ENCODE measurements around the gene ERP27. TPM values are rescaled to one million over a fixed set of nuclear protein-coding genes. Genes with fewer than 3 reads are reported as not detected.

The ERP27 gene
- polyA plus RNA-seq, 2 of the 4 experiments (the other 2 are of a cell fraction), result 0.09 to 0.28 TPM

- FAIRE-seq (no peak), DNase-seq (ENCODE audit: low read depth in 1 of 2, low spot score in 1 of 2) (no peak), ATAC-seq (no peak)
- CTCF ChIA-PET, result no interaction called here
- POLR2A ChIA-PET, result no interaction called here
- WGBS (ENCODE audit: missing lambda C conversion rate), result 40% methylated on average over 1 of the region's 1 CpG
- Histone ChIP-seq H3K4me2 (no peak overlapping the region), H3K4me1 (no peaks in the 10 kb centered on the region), H3K27ac (no peak overlapping the region), H3K4me3 (no peak overlapping the region), H3K9me3 (no peaks in the 10 kb centered on the region)
- no peak for TF ChIP-seq ELK1 (IDR thresholded peaks at IDR 0.05; ENCODE audit: low read depth, low read length)
Observed at GRCh38 chr12:14907953-14908352, 30.4 kb downstream of the ERP27 start.

GRCh38 chr12:14906114-14906513, 32.2 kb downstream of the ERP27 start:
- H3K4me1 ChIP-seq, result no peaks in the 10 kb centered on the region
- ChIA-PET CTCF (no interaction called here), POLR2A (no interaction called here)
- TF ChIP-seq MYC (IDR thresholded peaks at IDR 0.05; ENCODE audit: borderline replicate concordance, low read length), result no peak
- TF ChIP-seq BHLHE40 (IDR thresholded peaks at IDR 0.05; ENCODE audit: low read depth, low read length), result no peak
- TF ChIP-seq POLR2A (IDR thresholded peaks at IDR 0.05; ENCODE audit: low read length), result no peak
- no peak for TF ChIP-seq GATA3 (IDR thresholded peaks at IDR 0.05; ENCODE audit: borderline replicate concordance)
- TF ChIP-seq SREBF2 (IDR thresholded peaks at IDR 0.05), result no peak
- TF ChIP-seq ZFP36 (IDR thresholded peaks at IDR 0.05; ENCODE audit: borderline replicate concordance, partially characterized antibody), result no peak
- no peak for TF ChIP-seq BCL3 (IDR thresholded peaks at IDR 0.05)
- TF ChIP-seq MAFK (IDR thresholded peaks at IDR 0.05; ENCODE audit: partially characterized antibody), result no peak
- no peak for TF ChIP-seq EHMT2 (IDR thresholded peaks at IDR 0.05; ENCODE audit: low read depth)
- no peak for TF ChIP-seq RARB (CRISPR knock-in tag; IDR thresholded peaks at IDR 0.05)
- TF ChIP-seq CBX8 (IDR thresholded peaks at IDR 0.05), result no peak
- TF ChIP-seq HOXA7 (CRISPR knock-in tag; IDR thresholded peaks at IDR 0.05), result no peak
- TF ChIP-seq NR3C1 (IDR thresholded peaks at IDR 0.05), result no peak
- TF ChIP-seq CHD2 (IDR thresholded peaks at IDR 0.05; ENCODE audit: low read length, partially characterized antibody), result no peak
- no peak for TF ChIP-seq HMGXB4 (CRISPR knock-in tag; IDR thresholded peaks at IDR 0.05; ENCODE audit: borderline replicate concordance)
- TF ChIP-seq ZNF302 (CRISPR knock-in tag; IDR thresholded peaks at IDR 0.05), result no peak
- no peak for TF ChIP-seq E2F6 (IDR thresholded peaks at IDR 0.05; ENCODE audit: borderline replicate concordance, low read depth)
- TF ChIP-seq NFE2L2 (conservative IDR thresholded peaks at IDR 0.05; ENCODE audit: low read length), result no peak
- ATAC-seq, result no peak
- no peak overlapping the region for H3K4me3 ChIP-seq
- no peak for DNase-seq (ENCODE audit: low read depth in 1 of 2, low spot score in 1 of 2)
- H3K4me2 ChIP-seq, result no peak overlapping the region
- no peak overlapping the region for H3K27ac ChIP-seq
- no peak for FAIRE-seq
- WGBS (ENCODE audit: missing lambda C conversion rate), result 54% methylated on average over 5 of the region's 5 CpGs
- H3K9me3 ChIP-seq, result no peaks in the 10 kb centered on the region

GRCh38 chr12:14905269-14906004, 32.9 kb downstream of the ERP27 start:
- 83% methylated on average over 5 of the region's 5 CpGs for WGBS (ENCODE audit: missing lambda C conversion rate)
- no peaks in the 10 kb centered on the region for H3K9me3 ChIP-seq
- no peak overlapping the region for H3K27ac ChIP-seq
- TF ChIP-seq NFE2L2 (conservative IDR thresholded peaks at IDR 0.05; ENCODE audit: low read length), result no peak
- no peak for TF ChIP-seq TP53 (CRISPR knock-in tag; IDR thresholded peaks at IDR 0.05)
- no peak for TF ChIP-seq ATOH8 (CRISPR knock-in tag; IDR thresholded peaks at IDR 0.05; ENCODE audit: low read depth)
- no peak for TF ChIP-seq POLR2AphosphoS2 (conservative IDR thresholded peaks at IDR 0.05; ENCODE audit: low read length)
- no peak for TF ChIP-seq HOXB5 (CRISPR knock-in tag; IDR thresholded peaks at IDR 0.05)
- TF ChIP-seq CHD2 (IDR thresholded peaks at IDR 0.05; ENCODE audit: low read length, partially characterized antibody), result no peak
- FAIRE-seq (no peak), ATAC-seq (no peak), DNase-seq (ENCODE audit: low read depth in 1 of 2, low spot score in 1 of 2) (no peak)
- ChIA-PET CTCF (no interaction called here), POLR2A (no interaction called here)
- no peak overlapping the region for H3K4me2 ChIP-seq
- H3K4me1 ChIP-seq, result no peaks in the 10 kb centered on the region
- no peak overlapping the region for H3K4me3 ChIP-seq

Data from A549 (cell line).